ENCODE data around the gene PALMD.
A peak's percentile ranks its signal among the peaks of the same experiment; 100 is the strongest.

Gene PALMD

GRCh38 chr1:99704356-99704816 is 58.5 kb downstream of the PALMD start:
- DNase-seq = no peak

GRCh38 chr1:99705385-99705784 is 59.5 kb downstream of the PALMD start:
- DNase-seq = no peak

GRCh38 chr1:99707535-99708142 is 61.7 kb downstream of the PALMD start:
- peak; percentile 6 to 30 for DNase-seq

GRCh38 chr1:99710994-99711393 is 65.1 kb downstream of the PALMD start:
- no peak for DNase-seq

GRCh38 chr1:99713006-99713405 is 67.1 kb downstream of the PALMD start:
- no peak for DNase-seq

- no peak for DNase-seq
These were observed 71.1 kb downstream of the PALMD start for GRCh38 chr1:99717005-99717404.

- no peak for DNase-seq
These were observed 77.3 kb downstream of the PALMD start for GRCh38 chr1:99723251-99723650.

- DNase-seq = no peak
These were observed 80.1 kb downstream of the PALMD start for GRCh38 chr1:99725996-99726395.

- DNase-seq = no peak
These were observed 80.5 kb downstream of the PALMD start for GRCh38 chr1:99726407-99726806.

- DNase-seq = no peak
These were observed 80.9 kb downstream of the PALMD start for GRCh38 chr1:99726818-99727217.

- no peak for DNase-seq
These were observed 81.8 kb downstream of the PALMD start for GRCh38 chr1:99727575-99728185.

GRCh38 chr1:99728494-99729235 is 82.8 kb downstream of the PALMD start:
- no peak for DNase-seq

- no peak for DNase-seq
These were observed 85.5 kb downstream of the PALMD start for GRCh38 chr1:99731384-99731783.

GRCh38 chr1:99735852-99736251 is 89.9 kb downstream of the PALMD start:
- no peak for DNase-seq

GRCh38 chr1:99737016-99737415 is 91.1 kb downstream of the PALMD start:
- DNase-seq = no peak

GRCh38 chr1:99738858-99739465 is 93.0 kb downstream of the PALMD start:
- no peak for DNase-seq

- no peak for DNase-seq
These were observed 94.2 kb downstream of the PALMD start for GRCh38 chr1:99740141-99740540.
